B cell (primary cell): ENCODE measurements around the gene GGT6.

Experiments
- CTCF ChIP-seq: fragments of 200-600 bp; IDR thresholded peaks from one replicate; pipeline ENCODE4 v1.8.0; 2022; ENCODE audit warnings: antibody characterized with exemption, mild to moderate bottlenecking
- EZH2 ChIP-seq: IDR thresholded peaks from 2 replicates; pipeline ENCODE4 v1.6.1; 2012; ENCODE audit warnings: borderline replicate concordance, low read depth, mild to moderate bottlenecking, moderate library complexity, low read length; ENCODE audit not compliant: insufficient read depth, poor library complexity, severe bottlenecking

- TF ChIP-seq EZH2 = no peak
- no peak for TF ChIP-seq CTCF
These were observed 41.0 kb downstream of the GGT6 start for GRCh38 chr17:4519361-4519788.
